GM12872 (cell line): ENCODE data around the gene HLA-C.

Source experiments
- CTCF ChIP-seq: IDR thresholded peaks from 3 replicates; pipeline ENCODE4 v1.5.1; 2011; ENCODE audit warnings: low read depth, mild to moderate bottlenecking, low read length, moderate library complexity; ENCODE audit not compliant: insufficient read depth

Gene HLA-C

GRCh38 chr6:31222496-31222895 is 49.4 kb downstream of the HLA-C start:
- no peak for TF ChIP-seq CTCF
